ENCODE data around the gene MPZL1.

MPZL1 gene

DNA sequence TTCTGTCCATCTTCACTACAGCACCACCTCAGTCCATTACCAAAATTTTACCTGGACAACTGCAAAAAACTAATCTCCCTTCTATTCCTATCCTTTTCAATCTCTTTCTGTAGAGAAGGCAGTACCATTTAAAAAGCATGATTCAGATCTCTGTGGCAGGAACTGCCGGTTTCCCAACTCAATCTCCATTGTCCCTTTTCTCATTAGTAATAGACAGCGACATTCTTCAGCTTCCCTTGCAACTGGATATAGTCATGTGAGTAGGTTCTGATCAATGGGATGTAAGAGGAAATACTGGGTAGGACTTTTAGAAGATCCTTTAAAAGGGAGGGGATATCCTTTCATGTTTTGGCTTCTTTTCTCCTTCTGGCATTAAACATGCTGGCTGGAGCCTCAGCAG, 117.2 kb downstream of the MPZL1 start:
- H3K36me3 ChIP-seq: no peaks in the 10 kb centered on the region
- intact Hi-C loops (cut with DNase I; ENCODE audit: low total_unique reads): no loop called here
- H3K4me3 ChIP-seq: no peak overlapping the region
- H3K27me3 ChIP-seq: no peaks in the 10 kb centered on the region
- TF ChIP-seq, protein P1, sequence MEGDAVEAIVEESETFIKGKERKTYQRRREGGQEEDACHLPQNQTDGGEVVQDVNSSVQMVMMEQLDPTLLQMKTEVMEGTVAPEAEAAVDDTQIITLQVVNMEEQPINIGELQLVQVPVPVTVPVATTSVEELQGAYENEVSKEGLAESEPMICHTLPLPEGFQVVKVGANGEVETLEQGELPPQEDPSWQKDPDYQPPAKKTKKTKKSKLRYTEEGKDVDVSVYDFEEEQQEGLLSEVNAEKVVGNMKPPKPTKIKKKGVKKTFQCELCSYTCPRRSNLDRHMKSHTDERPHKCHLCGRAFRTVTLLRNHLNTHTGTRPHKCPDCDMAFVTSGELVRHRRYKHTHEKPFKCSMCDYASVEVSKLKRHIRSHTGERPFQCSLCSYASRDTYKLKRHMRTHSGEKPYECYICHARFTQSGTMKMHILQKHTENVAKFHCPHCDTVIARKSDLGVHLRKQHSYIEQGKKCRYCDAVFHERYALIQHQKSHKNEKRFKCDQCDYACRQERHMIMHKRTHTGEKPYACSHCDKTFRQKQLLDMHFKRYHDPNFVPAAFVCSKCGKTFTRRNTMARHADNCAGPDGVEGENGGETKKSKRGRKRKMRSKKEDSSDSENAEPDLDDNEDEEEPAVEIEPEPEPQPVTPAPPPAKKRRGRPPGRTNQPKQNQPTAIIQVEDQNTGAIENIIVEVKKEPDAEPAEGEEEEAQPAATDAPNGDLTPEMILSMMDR (IDR thresholded peaks at IDR 0.05): no peak
- H3K27ac ChIP-seq: no peak overlapping the region
- H3K9me3 ChIP-seq: no peaks in the 10 kb centered on the region
- no peak for DNase-seq
- H3K4me1 ChIP-seq: no peaks in the 10 kb centered on the region

Data from tibial artery (tissue), 4 donors.